Activated CD8-positive, alpha-beta memory T cell treated with anti-CD3 and anti-CD28 coated beads for 1 hour (primary cell): Measurements from ENCODE around the gene SLN.

ENCODE experiments used
- DNase-seq, 2 donors: peaks; one replicate each; pipeline ENCODE4 v3.0.0-alpha.2; 2020; ENCODE audit warnings: low read depth in 1 of 2; ENCODE audit errors: extremely low read depth in 1 of 2

SLN gene

GRCh38 chr11:107719557-107720302, 7.9 kb upstream of the SLN start:
- no peak for DNase-seq

- DNase-seq, result no peak
Measured at GRCh38 chr11:107719073-107719472, 7.2 kb upstream of the SLN start.

- DNase-seq, result no peak
Measured at GRCh38 chr11:107716884-107717532, 5.2 kb upstream of the SLN start.

DNA sequence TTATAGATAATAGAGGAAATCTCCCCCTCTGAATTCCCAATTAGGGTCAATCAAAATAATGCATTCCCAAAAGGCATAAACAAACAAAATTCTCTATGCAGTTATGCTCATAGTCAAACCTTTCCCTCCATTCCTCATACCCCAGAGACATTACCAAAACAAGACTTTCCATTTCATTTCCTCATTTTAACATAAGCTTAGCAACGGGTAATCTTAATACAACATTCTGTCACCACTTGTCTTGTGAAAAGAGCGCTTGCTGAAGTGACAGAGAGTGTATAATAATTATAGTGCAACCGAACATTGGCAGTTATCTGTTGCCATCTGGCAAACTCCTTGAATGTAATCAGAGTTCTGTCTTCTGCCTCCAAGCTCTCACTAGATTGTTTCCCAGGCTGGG, 1.2 kb upstream of the SLN start:
- DNase-seq, result no peak

- DNase-seq, result no peak
Measured at GRCh38 chr11:107710301-107710700, 1.6 kb downstream of the SLN start.

GRCh38 chr11:107708792-107709191, 3.1 kb downstream of the SLN start:
- no peak for DNase-seq

- DNase-seq, result no peak
Measured at GRCh38 chr11:107707807-107708206, 4.0 kb downstream of the SLN start.

GRCh38 chr11:107707215-107707671, 4.6 kb downstream of the SLN start:
- DNase-seq, result no peak

DNA sequence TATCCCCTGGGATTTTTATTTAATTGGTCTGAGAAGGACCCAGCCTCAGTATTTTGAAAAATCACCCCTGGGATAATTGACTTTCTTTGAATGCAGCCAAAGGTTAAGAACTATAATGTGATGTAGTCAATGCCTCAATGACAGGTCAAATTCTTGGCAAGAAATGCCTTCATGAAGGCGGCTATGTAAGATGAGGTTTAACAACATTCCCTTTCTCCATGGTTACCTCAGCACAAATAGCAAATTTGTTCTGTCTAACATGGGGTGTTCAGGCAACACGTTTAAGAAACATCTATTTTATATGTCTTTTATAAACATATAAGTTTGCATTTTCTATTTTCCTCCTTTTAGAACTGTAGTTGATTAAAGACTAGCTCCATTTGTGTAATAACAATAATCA, 5.3 kb downstream of the SLN start:
- no peak for DNase-seq

GRCh38 chr11:107705027-107705426, 6.8 kb downstream of the SLN start:
- DNase-seq, result no peak

DNA sequence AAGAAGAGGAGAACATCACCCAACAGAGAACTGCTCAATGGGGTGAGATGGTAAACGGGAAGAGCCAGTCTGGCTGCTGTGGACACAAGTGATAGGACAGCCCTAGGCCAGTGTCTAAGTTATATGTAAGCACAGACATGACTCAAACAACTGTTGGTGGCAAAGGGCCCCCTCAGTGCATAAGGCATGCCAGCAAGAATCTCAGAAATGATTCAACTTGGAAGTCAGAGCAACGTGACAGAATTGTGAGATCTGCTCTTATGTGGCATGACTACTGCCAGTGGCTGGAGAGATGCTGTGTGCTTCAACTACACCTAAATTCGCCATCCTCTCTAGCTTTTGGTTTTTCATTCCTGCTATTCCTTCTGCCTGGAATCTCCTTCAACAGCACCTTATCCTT, 7.4 kb downstream of the SLN start:
- no peak for DNase-seq

GRCh38 chr11:107702723-107703122, 9.1 kb downstream of the SLN start:
- no peak for DNase-seq

GRCh38 chr11:107702109-107702660, 9.7 kb downstream of the SLN start:
- no peak for DNase-seq

GRCh38 chr11:107699371-107700285, 12.2 kb downstream of the SLN start:
- DNase-seq, result no peak

DNA sequence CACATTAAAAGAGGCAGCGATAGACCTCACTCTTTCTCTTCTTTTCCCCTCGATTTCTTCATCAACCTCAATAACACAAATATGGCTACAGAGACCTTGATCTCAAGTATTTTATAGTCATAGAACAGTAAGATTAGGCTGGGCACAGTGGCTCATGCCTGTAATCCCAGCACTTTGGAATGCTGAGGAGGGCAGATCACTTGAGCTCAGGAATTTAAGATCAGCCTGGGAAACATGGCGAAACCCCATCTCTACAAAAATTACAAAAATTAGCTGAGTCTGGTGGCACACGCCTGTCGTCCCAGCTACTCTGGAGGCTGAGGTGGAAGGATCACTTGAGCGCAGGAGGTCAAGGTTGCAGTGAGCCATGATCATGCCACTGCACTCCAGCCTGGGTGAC, 14.6 kb downstream of the SLN start:
- DNase-seq, result no peak

- no peak for DNase-seq
Measured at GRCh38 chr11:107696140-107696539, 15.7 kb downstream of the SLN start.

GRCh38 chr11:107695446-107695845, 16.4 kb downstream of the SLN start:
- DNase-seq, result no peak

DNA sequence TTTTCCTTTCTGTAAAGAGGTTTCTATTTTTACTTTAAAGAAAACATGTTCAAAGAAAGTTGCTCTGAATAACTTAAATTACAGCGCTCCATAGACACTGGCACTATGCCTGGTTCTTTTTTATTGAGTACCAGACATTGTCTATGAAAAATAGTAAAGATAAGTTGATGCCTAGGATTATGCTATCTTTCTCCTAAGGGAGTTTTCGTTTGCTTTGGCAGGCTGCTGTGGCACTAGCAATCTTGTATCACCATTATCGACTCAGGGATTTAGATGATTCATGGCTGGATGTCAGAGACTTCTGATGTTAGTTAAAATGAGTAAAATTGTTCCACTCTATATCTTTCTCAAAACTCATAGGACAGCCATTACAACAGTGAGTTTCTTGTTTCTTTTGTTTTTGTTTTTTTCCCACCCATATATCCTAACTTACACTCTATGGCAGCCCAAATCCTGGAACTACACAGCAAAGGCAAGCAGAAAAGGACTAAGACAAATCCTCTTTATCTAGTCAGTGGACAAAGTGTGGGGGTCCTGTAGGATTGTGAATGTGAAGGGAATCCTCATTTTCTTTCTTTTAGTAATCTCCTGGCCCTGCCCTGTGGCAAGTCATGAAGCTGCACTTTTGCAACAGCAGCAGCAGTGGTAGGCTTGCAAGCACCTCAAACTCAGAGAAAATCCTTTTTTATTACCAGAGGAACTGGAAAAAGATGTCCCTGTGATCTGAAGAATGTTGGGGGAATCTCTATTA, 20.7 kb downstream of the SLN start:
- DNase-seq, result no peak

DNA sequence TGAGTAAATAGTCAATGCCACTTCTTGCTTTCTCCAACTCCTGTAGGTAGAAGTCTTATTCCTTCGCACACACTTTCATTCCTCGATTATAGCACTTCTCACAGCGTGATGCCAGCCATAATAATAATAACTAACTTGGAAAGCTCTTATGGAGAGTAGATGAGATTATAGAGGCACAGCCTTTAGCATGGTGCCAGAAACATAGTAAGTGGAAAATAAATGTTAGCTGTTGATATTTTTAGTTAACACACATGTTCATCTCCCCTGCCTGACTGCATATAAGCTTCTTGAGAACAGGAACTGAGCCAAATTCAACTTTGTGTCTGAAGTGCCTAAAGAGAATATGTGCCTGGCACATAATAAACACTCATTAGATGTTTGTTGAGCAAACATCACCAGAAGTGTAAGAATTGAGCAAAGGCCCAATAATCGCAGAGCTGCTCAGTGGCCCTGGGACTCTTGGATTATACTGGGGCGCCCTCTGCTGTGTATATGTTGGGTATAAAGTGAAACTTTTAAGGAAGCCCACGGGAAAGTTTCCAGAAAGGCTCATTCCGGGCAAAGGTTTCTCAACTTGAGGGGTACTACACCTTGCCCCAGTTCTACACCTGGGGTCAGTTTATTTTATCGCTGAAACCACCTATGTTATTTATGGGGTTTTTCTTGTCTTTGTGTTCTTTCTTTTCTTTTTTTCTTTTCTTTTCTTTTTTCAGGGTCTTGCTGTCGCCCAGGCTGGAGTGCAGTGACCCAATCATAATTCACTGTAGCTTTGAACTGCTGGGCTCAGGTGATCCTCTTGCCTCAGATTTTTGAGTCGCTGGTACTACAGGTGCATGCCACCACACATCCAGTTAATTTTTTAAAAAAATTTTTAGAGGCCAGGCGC, 22.3 kb downstream of the SLN start:
- DNase-seq, result peak; percentile 11 to 12
